Measurements from ENCODE around the gene HSD17B2.

GRCh38 chr16:82078125-82078524 lies 43.1 kb downstream of the HSD17B2 start:
- TF ChIP-seq CTCF (IDR thresholded peaks at IDR 0.05; ENCODE audit: low read depth, low read length, missing input control) (no peak), EGR1 (IDR thresholded peaks at IDR 0.05; ENCODE audit: low read depth in 2 of 2) (no peak), MAX (IDR thresholded peaks at IDR 0.05) (no peak), SP1 (IDR thresholded peaks at IDR 0.05) (no peak), TAF1 (conservative IDR thresholded peaks at IDR 0.05) (no peak), YY1 (IDR thresholded peaks at IDR 0.05) (no peak), ZBTB33 (IDR thresholded peaks at IDR 0.05) (no peak), JUND (IDR thresholded peaks at IDR 0.05) (no peak), FOXA1 (IDR thresholded peaks at IDR 0.05) (no peak), RAD21 (IDR thresholded peaks at IDR 0.05) (no peak), GABPA (IDR thresholded peaks at IDR 0.05 in 1 of 2, conservative IDR thresholded peaks at IDR 0.05 in 1 of 2) (no peak), RXRA (IDR thresholded peaks at IDR 0.05) (no peak)
- TF ChIP-seq, protein P1, sequence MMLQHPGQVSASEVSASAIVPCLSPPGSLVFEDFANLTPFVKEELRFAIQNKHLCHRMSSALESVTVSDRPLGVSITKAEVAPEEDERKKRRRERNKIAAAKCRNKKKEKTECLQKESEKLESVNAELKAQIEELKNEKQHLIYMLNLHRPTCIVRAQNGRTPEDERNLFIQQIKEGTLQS (IDR thresholded peaks at IDR 0.05) = no peak
- TF ChIP-seq, protein P2, sequence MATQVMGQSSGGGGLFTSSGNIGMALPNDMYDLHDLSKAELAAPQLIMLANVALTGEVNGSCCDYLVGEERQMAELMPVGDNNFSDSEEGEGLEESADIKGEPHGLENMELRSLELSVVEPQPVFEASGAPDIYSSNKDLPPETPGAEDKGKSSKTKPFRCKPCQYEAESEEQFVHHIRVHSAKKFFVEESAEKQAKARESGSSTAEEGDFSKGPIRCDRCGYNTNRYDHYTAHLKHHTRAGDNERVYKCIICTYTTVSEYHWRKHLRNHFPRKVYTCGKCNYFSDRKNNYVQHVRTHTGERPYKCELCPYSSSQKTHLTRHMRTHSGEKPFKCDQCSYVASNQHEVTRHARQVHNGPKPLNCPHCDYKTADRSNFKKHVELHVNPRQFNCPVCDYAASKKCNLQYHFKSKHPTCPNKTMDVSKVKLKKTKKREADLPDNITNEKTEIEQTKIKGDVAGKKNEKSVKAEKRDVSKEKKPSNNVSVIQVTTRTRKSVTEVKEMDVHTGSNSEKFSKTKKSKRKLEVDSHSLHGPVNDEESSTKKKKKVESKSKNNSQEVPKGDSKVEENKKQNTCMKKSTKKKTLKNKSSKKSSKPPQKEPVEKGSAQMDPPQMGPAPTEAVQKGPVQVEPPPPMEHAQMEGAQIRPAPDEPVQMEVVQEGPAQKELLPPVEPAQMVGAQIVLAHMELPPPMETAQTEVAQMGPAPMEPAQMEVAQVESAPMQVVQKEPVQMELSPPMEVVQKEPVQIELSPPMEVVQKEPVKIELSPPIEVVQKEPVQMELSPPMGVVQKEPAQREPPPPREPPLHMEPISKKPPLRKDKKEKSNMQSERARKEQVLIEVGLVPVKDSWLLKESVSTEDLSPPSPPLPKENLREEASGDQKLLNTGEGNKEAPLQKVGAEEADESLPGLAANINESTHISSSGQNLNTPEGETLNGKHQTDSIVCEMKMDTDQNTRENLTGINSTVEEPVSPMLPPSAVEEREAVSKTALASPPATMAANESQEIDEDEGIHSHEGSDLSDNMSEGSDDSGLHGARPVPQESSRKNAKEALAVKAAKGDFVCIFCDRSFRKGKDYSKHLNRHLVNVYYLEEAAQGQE (IDR thresholded peaks at IDR 0.05) = no peak
